ENCODE results near the gene EFNA1. TPM values are rescaled to one million over a fixed set of nuclear protein-coding genes. Genes with fewer than 3 reads are reported as not detected.

The EFNA1 gene
- total and polyA plus RNA-seq, 2 of the 13 experiments (the other 11 are each of a cell fraction or from before 2014, with no cell fraction given), result 81.8 to 874 TPM

- H3K27me3 ChIP-seq (ENCODE audit: control insufficient read depth in 1 of 2, insufficient read depth in 2 of 2, low read length in 2 of 2), result peaks cover 2 to 9% of the 10 kb centered on the region in 2 experiments; a peak in 2 of 5 replicates
- DNase-seq (ENCODE audit: low spot score) (no peak), ATAC-seq (no peak), FAIRE-seq (no peak)
- no peaks in the 10 kb centered on the region for H3K9me3 ChIP-seq (ENCODE audit: low read length)
- H3K4me1 ChIP-seq (ENCODE audit: insufficient read depth, low read length), result peaks cover 44% of the 10 kb centered on the region
- no peaks in the 10 kb centered on the region for H4K20me1 ChIP-seq (ENCODE audit: insufficient read depth, low read length)
- ChIA-PET POLR2A (interaction anchor here (0.8 to 0.9 kb wide), 2 partner anchors 16 to 42 kb away, joined by 3 to 4 read pairs; partner anchors contain the start of gene SLC50A1), CTCF (ENCODE audit: low intra/inter-chr PET ratio, low total read pairs) (interaction anchor here (1.2 to 1.4 kb wide), 3 partner anchors 16 to 49 kb away, joined by 4 to 12 read pairs (median 6); no protein-coding TSS in a partner anchor)
- H3K79me2 ChIP-seq (ENCODE audit: insufficient read depth, low read length), result peaks cover 4% of the 10 kb centered on the region
- no peak overlapping the region for H3K9ac ChIP-seq (ENCODE audit: insufficient read depth, low read depth, low read length)
- TF ChIP-seq SMAD9 (CRISPR knock-in tag; IDR thresholded peaks at IDR 0.05) (no peak), CBX2 (IDR thresholded peaks at IDR 0.05; ENCODE audit: low read depth, low read length) (no peak), CBX2 (CRISPR knock-in tag; IDR thresholded peaks at IDR 0.05; ENCODE audit: low read depth) (no peak), ZNF687 (CRISPR knock-in tag; IDR thresholded peaks at IDR 0.05) (0 out of 2 replicates have a peak, but pooled peaks have one; percentile 3), TBX3 (IDR thresholded peaks at IDR 0.05; ENCODE audit: borderline replicate concordance) (no peak), MAZ (IDR thresholded peaks at IDR 0.05; ENCODE audit: borderline replicate concordance, low read depth, low read length) (no peak), MAZ (CRISPR knock-in tag; IDR thresholded peaks at IDR 0.05; ENCODE audit: low read depth) (no peak), ZFP41 (CRISPR knock-in tag; IDR thresholded peaks at IDR 0.05; ENCODE audit: borderline replicate concordance) (no peak), MTF2 (CRISPR knock-in tag; IDR thresholded peaks at IDR 0.05; ENCODE audit: borderline replicate concordance) (no peak), XRCC5 (optimal IDR thresholded peaks at IDR 0.05; ENCODE audit: low read length) (no peak)
- intact Hi-C loops (cut with micrococcal nuclease; ENCODE audit: unreplicated experiment) (no loop called here), in situ Hi-C loops (cut with HindIII; ENCODE audit: extremely low pct_ligation_motif_present, low pct_unique_long_range_greater_than_20kb) (no loop called here)
- H3K4me3 ChIP-seq (replicated peaks in 1 of 3; ENCODE audit: insufficient read depth in 1 of 3, low read depth in 2 of 3, low read length in 3 of 3), result peak overlapping the region in 1 of 3 experiments; percentile 69; a peak in 2 of 6 replicates
- no peaks in the 10 kb centered on the region for H3K36me3 ChIP-seq (replicated peaks in 1 of 2; ENCODE audit: control insufficient read depth in 1 of 2, insufficient read depth in 2 of 2, low read length in 2 of 2)
- H3K27ac ChIP-seq (ENCODE audit: extremely low read length, insufficient read depth, low read length), result no peak overlapping the region
- H3K4me2 ChIP-seq (ENCODE audit: low read depth, low read length), result peak overlapping the region; percentile 76
- no peak overlapping the region for H2AFZ ChIP-seq (ENCODE audit: low read length)
- BruUV-seq (replicated peaks), result no TSS peak
- WGBS (ENCODE audit: low lambda C conversion rate), result 19% methylated on average over 6 of the region's 11 CpGs
These were observed 49.7 kb downstream of the EFNA1 start for GRCh38 chr1:155177192-155177917.

All from HepG2 (cell line).